Adrenal gland (tissue), 12 donors: ENCODE results near the gene PTX4. TPM values are rescaled to one million over a fixed set of nuclear protein-coding genes. Genes with fewer than 3 reads are reported as not detected.
"Not testable (repeated sequence)": the region's sequence is repeated elsewhere in the genome, so short reads cannot be mapped to it uniquely, and the experiment has no call there.

Experiments
- DNase-seq, 7 donors: peaks; one replicate each; pipeline ENCODE4 v3.0.0-alpha.2; 2019 to 2020
- H3K27ac ChIP-seq, 5 donors: fragments of 200-600 bp; sonication (generic) in 4 of 5; 1 replicate in 3 of 5; 2 replicates in 2 of 5; pipeline versions ENCODE4 v1.5.1 to v1.8.0; 2016 to 2020; ENCODE audit warnings: mild to moderate bottlenecking in 1 of 5
- H3K27me3 ChIP-seq: fragments of 200-600 bp; 2 replicates; pipeline ENCODE4 v1.8.0; 2021
- H3K36me3 ChIP-seq, 2 donors: fragments of 200-600 bp; replicated peaks in 1 of 2; 1 replicate in 1 of 2; 2 replicates in 1 of 2; pipeline versions ENCODE4 v1.5.1 to v1.8.0; 2018 to 2022
- H3K4me1 ChIP-seq, 2 donors: fragments of 200-600 bp; replicated peaks in 1 of 2; 1 replicate in 1 of 2; 2 replicates in 1 of 2; pipeline versions ENCODE4 v1.5.1 to v1.8.0; 2018 to 2021
- H3K4me3 ChIP-seq, 4 donors: fragments of 200-600 bp; sonication (generic) in 3 of 4; one replicate each; pipeline ENCODE4 v1.5.1; 2016 to 2018
- H3K9me3 ChIP-seq, 3 donors: fragments of 200-600 bp; sonication (generic) in 1 of 3; replicated peaks in 1 of 3; 1 replicate in 2 of 3; 2 replicates in 1 of 3; pipeline versions ENCODE4 v1.5.1 to v1.8.0; 2016 to 2021
- POLR2A ChIP-seq, 2 donors: fragments of 450-650 bp; IDR thresholded peaks; one replicate each; pipeline ENCODE4 v1.6.1; 2017; ENCODE audit warnings: antibody characterized with exemption in 2 of 2, mild to moderate bottlenecking in 2 of 2, moderate library complexity in 1 of 2
- WGBS, 4 donors: extraction: QIAGEN DNeasy Blood & Tissue Kit in 2 of 4; methylation state at CpG; one replicate each; pipeline versions ENCODE4 v1.1.5 to v1.1.7; 2013 to 2017; 5-methylcytosine and 5-hydroxymethylcytosine counted together
- intact Hi-C, 2 donors: fragments of 100-400 bp; cut with DNase I; formaldehyde crosslinking; loops; one replicate each; pipeline versions ENCODE4 v1.14.1 to v1.15.0; 2022 to 2023
- polyA plus RNA-seq, 3 donors: library from polyadenylated mRNA; stranded (reverse); fragments of 200-250 nt in 2 of 3; fragments of 350-450 nt in 1 of 3; fragmentation: Illumina TruSeq in 1 of 3; extraction: RNeasy Lipid Tissue Mini Kit (QIAGEN cat#74804) in 1 of 3; gene quantifications; one replicate each; pipeline ENCODE4 v1.2.3, GENCODE V29; 2013 to 2014
- total RNA-seq, 9 donors: library from RNA; depleted of rRNA in 4 of 9; stranded (reverse); fragments of >200 nt in 4 of 9; fragments of 120-200 nt in 1 of 9; fragmentation: NEBNext Ultra II Directional in 1 of 9; extraction: Animal tissue kit (Norgen Biotek cat#: 25700) in 1 of 9; gene quantifications; one replicate each; pipeline versions ENCODE4 v1.1.0 to v1.2.4, GENCODE V29; 2013 to 2023
- TF ChIP-seq, protein P1 (sequence below), 6 experiments: fragments of 450-650 bp in 4 of 6; fragments of 200-600 bp in 2 of 6; sonication (generic) in 1 of 6; IDR thresholded peaks; 1 replicate in 5 of 6; 2 replicates in 1 of 6; pipeline versions ENCODE4 v1.5.1 to v1.8.0; 2016 to 2021; ENCODE audit warnings: antibody characterized with exemption in 6 of 6, mild to moderate bottlenecking in 2 of 6, moderate library complexity in 1 of 6
- donor health status: healthy with polysubstance abuse.
- donor health status: Bipolar disorder and iron deficiency.
- donor health status: DM: yes; HTN: yes; CAD: no.
- donor health status: DM: no; HTN: no; CAD: no.
- donor health status: DM: no; HTN: no; CAD: no.
- donor health status: DM: yes; HTN: yes; CAD: no.

PTX4 gene
- total and polyA plus RNA-seq, 12 donors = 0.16 to 1.4 (median 0.57) TPM; not detected in 4

DNA sequence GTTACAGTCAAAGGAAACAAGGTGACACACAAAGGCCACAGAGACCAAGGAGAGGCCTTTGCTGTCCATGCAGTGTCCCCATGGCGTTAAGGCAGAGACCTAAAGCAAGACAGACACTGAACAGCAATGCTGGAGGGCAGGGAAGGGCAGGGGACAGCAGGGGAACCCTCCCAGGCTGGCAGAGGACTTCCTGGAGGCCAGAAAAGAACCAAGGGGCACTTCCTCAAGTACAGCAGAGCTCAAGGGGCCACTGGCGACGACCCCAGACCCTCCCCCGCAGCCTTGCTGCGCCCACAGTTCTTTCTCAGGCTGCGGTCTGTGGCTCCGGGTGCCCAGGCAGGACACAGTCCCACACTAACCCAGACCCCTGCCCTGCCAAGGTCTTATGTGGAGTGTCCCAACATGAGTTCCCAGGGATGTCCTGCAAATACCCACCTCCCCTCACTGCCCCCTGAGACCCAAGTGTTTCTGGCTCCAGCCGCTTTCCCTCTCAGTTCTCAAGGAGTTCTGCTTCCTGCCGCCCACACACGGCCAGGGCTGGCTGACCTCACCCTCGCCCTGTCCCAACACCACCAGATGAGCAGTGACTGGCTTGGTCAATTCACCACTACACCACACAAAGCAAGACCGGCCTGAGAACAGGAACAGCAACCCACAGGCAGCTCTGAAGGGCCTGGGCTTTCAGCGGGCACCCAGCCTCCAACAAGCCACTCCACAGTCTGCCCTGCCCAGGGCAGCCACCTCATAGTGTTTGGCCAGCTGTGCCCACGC, 18.1 kb downstream of the PTX4 start:
- peak overlapping the region in 4 of 5 donors; percentile 42 to 86 (median 58) for H3K27ac ChIP-seq
- H3K4me1 ChIP-seq = peaks cover 28 to 59% of the 10 kb centered on the region in 2 donors
- WGBS, 4 donors = 52 to 67% (median 63%) methylated on average over 7 to 14 of the region's 14 CpGs
- no peak overlapping the region for H3K4me3 ChIP-seq
- peak in 6 of 7 donors; percentile 41 to 75 (median 64) for DNase-seq
- H3K36me3 ChIP-seq = no peaks in the 10 kb centered on the region
- H3K9me3 ChIP-seq = no peaks in the 10 kb centered on the region
- peak in 1 of 2 donors; percentile 38 for TF ChIP-seq POLR2A (IDR thresholded peaks at IDR 0.05)
- TF ChIP-seq, protein P1, sequence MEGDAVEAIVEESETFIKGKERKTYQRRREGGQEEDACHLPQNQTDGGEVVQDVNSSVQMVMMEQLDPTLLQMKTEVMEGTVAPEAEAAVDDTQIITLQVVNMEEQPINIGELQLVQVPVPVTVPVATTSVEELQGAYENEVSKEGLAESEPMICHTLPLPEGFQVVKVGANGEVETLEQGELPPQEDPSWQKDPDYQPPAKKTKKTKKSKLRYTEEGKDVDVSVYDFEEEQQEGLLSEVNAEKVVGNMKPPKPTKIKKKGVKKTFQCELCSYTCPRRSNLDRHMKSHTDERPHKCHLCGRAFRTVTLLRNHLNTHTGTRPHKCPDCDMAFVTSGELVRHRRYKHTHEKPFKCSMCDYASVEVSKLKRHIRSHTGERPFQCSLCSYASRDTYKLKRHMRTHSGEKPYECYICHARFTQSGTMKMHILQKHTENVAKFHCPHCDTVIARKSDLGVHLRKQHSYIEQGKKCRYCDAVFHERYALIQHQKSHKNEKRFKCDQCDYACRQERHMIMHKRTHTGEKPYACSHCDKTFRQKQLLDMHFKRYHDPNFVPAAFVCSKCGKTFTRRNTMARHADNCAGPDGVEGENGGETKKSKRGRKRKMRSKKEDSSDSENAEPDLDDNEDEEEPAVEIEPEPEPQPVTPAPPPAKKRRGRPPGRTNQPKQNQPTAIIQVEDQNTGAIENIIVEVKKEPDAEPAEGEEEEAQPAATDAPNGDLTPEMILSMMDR (IDR thresholded peaks at IDR 0.05) = no peak
- no peaks in the 10 kb centered on the region for H3K27me3 ChIP-seq
- intact Hi-C loops = no loop called here

DNA sequence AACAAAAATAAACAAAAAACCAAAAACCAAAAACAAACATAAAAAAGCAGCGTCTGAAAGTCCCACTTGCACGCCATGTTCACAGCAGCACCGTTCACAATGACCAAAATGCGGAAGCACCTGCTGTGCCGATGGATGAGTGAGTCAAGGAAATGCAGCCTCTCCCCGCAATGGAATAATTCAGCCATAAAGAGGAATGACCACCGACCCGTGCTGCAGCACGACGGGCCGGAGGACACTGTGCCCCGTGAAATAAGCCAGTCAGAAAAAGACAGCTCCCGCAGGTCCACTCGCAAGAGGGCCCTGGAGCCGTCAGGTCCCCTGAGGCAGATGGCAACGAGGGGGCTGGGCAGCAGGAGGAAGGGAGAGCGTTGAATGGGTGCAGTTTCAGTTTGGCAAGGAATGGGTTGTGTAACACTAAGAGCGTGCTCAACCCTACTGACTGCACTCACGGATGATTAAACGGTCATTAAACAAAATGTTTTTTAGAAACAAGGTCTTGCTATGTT, 19.0 kb downstream of the PTX4 start:
- DNase-seq = no peak
- intact Hi-C loops = no loop called here
- H3K9me3 ChIP-seq = no peaks in the 10 kb centered on the region
- no peak overlapping the region for H3K4me3 ChIP-seq
- TF ChIP-seq, protein P1 (IDR thresholded peaks at IDR 0.05) = no peak
- TF ChIP-seq POLR2A (IDR thresholded peaks at IDR 0.05) = no peak
- no peaks in the 10 kb centered on the region for H3K36me3 ChIP-seq
- WGBS, 4 donors = 67 to 78% (median 70%) methylated on average over 19 to 20 of the region's 20 CpGs
- H3K27ac ChIP-seq = peak overlapping the region in 2 of 5 donors; percentile 65 to 86
- no peaks in the 10 kb centered on the region for H3K27me3 ChIP-seq
- peaks cover 21 to 55% of the 10 kb centered on the region in 2 donors for H3K4me1 ChIP-seq

DNA sequence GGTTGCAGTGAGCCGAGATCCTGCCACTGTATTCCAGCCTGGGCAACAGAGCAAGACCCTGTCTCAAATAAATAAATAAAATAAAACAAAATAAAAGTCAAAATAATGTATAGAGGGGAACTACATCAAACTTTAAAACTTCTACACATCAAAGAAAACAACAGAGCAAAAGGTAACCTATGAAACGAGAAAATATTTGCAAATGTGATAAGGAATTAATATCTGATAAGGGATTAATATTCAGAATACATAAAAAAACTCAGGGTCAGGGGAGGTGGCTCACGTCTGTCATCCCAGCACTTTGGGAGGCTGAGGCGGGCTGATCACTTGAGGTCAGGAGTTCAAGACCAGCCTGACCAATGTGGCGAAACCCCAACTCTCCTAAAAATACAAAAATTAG, 19.6 kb downstream of the PTX4 start:
- peak overlapping the region in 3 of 5 donors; percentile 51 to 86 (median 79) for H3K27ac ChIP-seq
- H3K27me3 ChIP-seq, H3K9me3 ChIP-seq, H3K4me3 ChIP-seq, intact Hi-C loops, DNase-seq, H3K36me3 ChIP-seq: not testable (repeated sequence)
- 61 to 80% (median 72%) methylated on average over 5 of the region's 5 CpGs for WGBS, 4 donors
- peaks cover 21 to 52% of the 10 kb centered on the region in 2 donors for H3K4me1 ChIP-seq

DNA sequence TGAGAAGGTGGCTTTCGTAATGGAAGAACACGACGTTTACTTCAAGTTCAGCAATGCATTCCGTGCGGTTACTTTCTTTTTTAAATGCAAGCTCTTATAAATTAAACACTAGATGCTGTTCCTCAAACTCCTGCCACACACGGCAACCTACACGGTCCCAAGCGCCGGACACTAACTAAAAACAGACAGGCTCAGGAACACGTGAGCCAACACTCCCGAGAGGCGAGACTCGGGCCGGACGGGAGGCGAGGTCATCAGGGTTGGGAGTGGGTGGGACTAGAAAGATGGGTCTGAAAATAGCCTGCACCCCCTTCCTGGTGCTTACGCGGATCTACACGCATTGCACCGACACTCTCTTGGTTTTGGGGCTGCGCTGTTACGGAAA, 20.3 kb downstream of the PTX4 start:
- Histone ChIP-seq H3K9me3 (no peaks in the 10 kb centered on the region), H3K27me3 (no peaks in the 10 kb centered on the region), H3K36me3 (no peaks in the 10 kb centered on the region), H3K4me1 (peaks cover 15 to 45% of the 10 kb centered on the region in 2 donors), H3K27ac (peak overlapping the region; percentile 57 to 89 (median 79)), H3K4me3 (no peak overlapping the region)
- intact Hi-C loops = no loop called here
- WGBS, 4 donors = 38 to 64% (median 54%) methylated on average over 22 of the region's 22 CpGs
- peak in 5 of 7 donors; percentile 52 to 68 (median 59) for DNase-seq
- TF ChIP-seq POLR2A (IDR thresholded peaks at IDR 0.05) = no peak
- TF ChIP-seq, protein P1 (IDR thresholded peaks at IDR 0.05) = no peak
